IPS-18a (cell line): ENCODE results near the gene DMD.

Experiments
- H3K27ac ChIP-seq: one replicate; pipeline ENCODE4 v1.5.1; 2013; ENCODE audit warnings: low read length
- H3K27me3 ChIP-seq: one replicate; pipeline ENCODE4 v1.6.1; 2013; ENCODE audit warnings: mild to moderate bottlenecking, low read length; ENCODE audit not compliant: control insufficient read depth, insufficient read depth
- H3K36me3 ChIP-seq: one replicate; pipeline ENCODE4 v1.6.1; 2013; ENCODE audit warnings: low read depth, low read length; ENCODE audit not compliant: control insufficient read depth
- H3K4me1 ChIP-seq: one replicate; pipeline ENCODE4 v1.6.1; 2013; ENCODE audit warnings: low read depth, low read length; ENCODE audit not compliant: control insufficient read depth
- H3K4me3 ChIP-seq: one replicate; pipeline ENCODE4 v1.5.1; 2013; ENCODE audit warnings: low read length
- H3K9ac ChIP-seq: one replicate; pipeline ENCODE4 v1.6.1; 2013; ENCODE audit warnings: mild to moderate bottlenecking, low read length, moderate library complexity
- H3K9me3 ChIP-seq: one replicate; pipeline ENCODE4 v1.6.1; 2013; ENCODE audit warnings: low read depth, low read length; ENCODE audit not compliant: control insufficient read depth

Gene DMD

GRCh38 chrX:32483534-32484136 lies 727.7 kb downstream of the DMD start:
- no peak overlapping the region for H3K27ac ChIP-seq
- H3K4me3 ChIP-seq, result no peak overlapping the region
- no peaks in the 10 kb centered on the region for H3K4me1 ChIP-seq
- H3K9me3 ChIP-seq, result no peaks in the 10 kb centered on the region
- H3K27me3 ChIP-seq, result no peaks in the 10 kb centered on the region
- H3K9ac ChIP-seq, result no peak overlapping the region
- no peaks in the 10 kb centered on the region for H3K36me3 ChIP-seq

DNA sequence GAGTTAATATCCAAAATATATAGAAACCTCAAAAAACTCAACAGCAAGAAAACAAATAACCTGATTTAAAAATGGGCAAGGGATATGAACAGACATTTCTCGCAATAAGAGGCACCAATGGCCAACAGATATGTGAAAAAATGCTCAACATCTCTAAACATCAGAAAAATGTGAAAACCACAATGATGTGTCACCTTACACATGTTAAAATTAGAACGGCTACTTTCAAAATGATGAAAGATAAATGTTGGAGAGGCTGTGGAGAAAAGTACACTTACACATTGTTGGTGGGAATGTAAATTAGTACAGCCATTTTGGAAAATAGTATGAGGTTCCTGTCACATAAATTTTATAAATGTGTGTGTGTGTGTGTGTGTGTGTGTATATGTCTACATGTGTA lies 731.3 kb downstream of the DMD start:
- Histone ChIP-seq H3K9ac (no peak overlapping the region), H3K27ac (no peak overlapping the region), H3K4me3 (no peak overlapping the region), H3K4me1 (no peaks in the 10 kb centered on the region), H3K27me3 (no peaks in the 10 kb centered on the region), H3K36me3 (no peaks in the 10 kb centered on the region), H3K9me3 (peaks cover 7% of the 10 kb centered on the region)

DNA sequence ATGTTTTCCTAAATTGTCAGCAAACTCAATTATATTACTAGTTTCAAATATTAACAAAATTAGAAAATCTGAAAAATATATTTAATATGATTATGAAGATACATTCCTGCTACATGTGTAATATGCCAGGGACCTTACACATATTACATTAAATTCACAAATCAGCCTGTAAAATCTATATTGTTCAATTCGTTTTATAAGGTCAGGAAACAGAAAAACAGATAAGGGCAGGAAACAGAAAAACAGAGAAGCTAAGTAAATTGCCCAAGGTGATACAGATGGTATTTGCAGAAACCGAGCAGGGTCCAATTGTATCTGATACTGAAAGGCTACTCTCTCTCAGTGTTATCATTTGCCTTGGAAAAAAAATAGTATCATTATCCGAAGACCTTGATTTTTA lies 739.0 kb downstream of the DMD start:
- Histone ChIP-seq H3K27me3 (no peaks in the 10 kb centered on the region), H3K9ac (no peak overlapping the region), H3K36me3 (no peaks in the 10 kb centered on the region), H3K4me1 (no peaks in the 10 kb centered on the region), H3K27ac (no peak overlapping the region), H3K4me3 (no peak overlapping the region), H3K9me3 (peaks cover 2% of the 10 kb centered on the region)

GRCh38 chrX:32455704-32456103 lies 755.6 kb downstream of the DMD start:
- no peaks in the 10 kb centered on the region for H3K36me3 ChIP-seq
- H3K9ac ChIP-seq, result no peak overlapping the region
- H3K9me3 ChIP-seq, result peaks cover 19% of the 10 kb centered on the region
- no peaks in the 10 kb centered on the region for H3K27me3 ChIP-seq
- no peaks in the 10 kb centered on the region for H3K4me1 ChIP-seq
- H3K4me3 ChIP-seq, result no peak overlapping the region
- no peak overlapping the region for H3K27ac ChIP-seq

DNA sequence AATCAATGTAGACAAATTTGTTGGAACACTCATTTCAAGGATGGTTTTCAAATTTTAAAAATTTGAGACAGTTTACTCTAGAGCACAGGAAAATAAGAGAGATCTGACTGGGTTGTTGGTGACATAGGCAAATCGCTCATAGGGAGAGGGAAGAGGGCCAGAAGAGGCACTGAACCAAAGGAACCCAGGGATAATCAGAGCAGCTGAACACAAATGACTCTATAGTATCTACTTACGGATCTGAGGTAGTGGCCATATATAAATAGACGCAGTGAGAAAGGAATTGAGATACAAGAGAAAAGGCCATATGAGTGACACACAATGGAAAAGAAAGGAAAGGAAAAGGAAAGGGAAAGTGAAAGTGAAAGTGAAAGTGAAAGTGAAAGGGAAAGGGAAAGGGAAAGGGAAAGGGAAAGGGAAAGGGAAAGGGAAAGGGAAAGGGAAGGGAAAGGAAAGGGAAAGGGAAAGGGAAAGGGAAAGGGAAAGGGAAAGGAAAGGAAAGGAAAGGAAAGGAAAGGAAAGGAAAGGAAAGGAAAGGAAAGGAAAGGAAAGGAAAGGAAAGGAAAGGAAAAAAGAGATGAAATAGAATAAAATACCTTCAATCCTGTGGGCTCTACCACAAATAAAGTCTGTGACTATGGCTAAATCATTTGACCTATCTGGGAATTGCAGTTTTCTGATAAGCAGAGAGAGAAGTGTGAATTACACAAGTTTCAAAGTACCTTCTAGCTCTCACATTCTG lies 759.2 kb downstream of the DMD start:
- H3K4me1 ChIP-seq, result no peaks in the 10 kb centered on the region
- no peak overlapping the region for H3K9ac ChIP-seq
- peaks cover 13% of the 10 kb centered on the region for H3K9me3 ChIP-seq
- no peak overlapping the region for H3K4me3 ChIP-seq
- H3K27me3 ChIP-seq, result no peaks in the 10 kb centered on the region
- no peak overlapping the region for H3K27ac ChIP-seq
- no peaks in the 10 kb centered on the region for H3K36me3 ChIP-seq

- no peak overlapping the region for H3K4me3 ChIP-seq
- H3K9ac ChIP-seq, result no peak overlapping the region
- H3K36me3 ChIP-seq, result no peaks in the 10 kb centered on the region
- H3K4me1 ChIP-seq, result no peaks in the 10 kb centered on the region
- H3K27me3 ChIP-seq, result no peaks in the 10 kb centered on the region
- H3K9me3 ChIP-seq, result peaks cover 6% of the 10 kb centered on the region
- H3K27ac ChIP-seq, result no peak overlapping the region
Observed at GRCh38 chrX:32448945-32449344, 762.4 kb downstream of the DMD start.

DNA sequence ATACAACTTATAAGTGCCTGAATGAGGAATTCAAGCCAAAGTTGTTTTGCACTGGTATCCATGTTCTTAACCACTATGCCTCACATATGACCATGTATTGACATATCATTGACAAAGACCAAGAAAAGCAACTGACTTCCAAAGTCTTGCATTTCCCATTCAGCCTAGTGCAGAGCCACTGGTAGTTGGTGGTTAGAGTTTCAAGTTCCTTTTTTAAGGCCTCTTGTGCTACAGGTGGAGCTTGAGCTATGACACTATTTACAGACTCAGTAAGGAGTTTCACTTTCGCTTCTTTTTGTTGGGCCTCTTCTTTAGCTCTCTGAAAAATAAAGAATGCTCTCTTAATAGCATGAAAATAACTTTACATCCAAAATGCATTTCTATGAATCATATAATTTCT lies 763.0 kb downstream of the DMD start:
- H3K36me3 ChIP-seq, result no peaks in the 10 kb centered on the region
- no peak overlapping the region for H3K9ac ChIP-seq
- H3K4me3 ChIP-seq, result no peak overlapping the region
- no peaks in the 10 kb centered on the region for H3K4me1 ChIP-seq
- peaks cover 6% of the 10 kb centered on the region for H3K9me3 ChIP-seq
- H3K27me3 ChIP-seq, result no peaks in the 10 kb centered on the region
- no peak overlapping the region for H3K27ac ChIP-seq

GRCh38 chrX:32447640-32448039 lies 763.7 kb downstream of the DMD start:
- no peak overlapping the region for H3K4me3 ChIP-seq
- no peak overlapping the region for H3K27ac ChIP-seq
- no peak overlapping the region for H3K9ac ChIP-seq
- no peaks in the 10 kb centered on the region for H3K4me1 ChIP-seq
- no peaks in the 10 kb centered on the region for H3K27me3 ChIP-seq
- H3K36me3 ChIP-seq, result no peaks in the 10 kb centered on the region
- peaks cover 6% of the 10 kb centered on the region for H3K9me3 ChIP-seq

DNA sequence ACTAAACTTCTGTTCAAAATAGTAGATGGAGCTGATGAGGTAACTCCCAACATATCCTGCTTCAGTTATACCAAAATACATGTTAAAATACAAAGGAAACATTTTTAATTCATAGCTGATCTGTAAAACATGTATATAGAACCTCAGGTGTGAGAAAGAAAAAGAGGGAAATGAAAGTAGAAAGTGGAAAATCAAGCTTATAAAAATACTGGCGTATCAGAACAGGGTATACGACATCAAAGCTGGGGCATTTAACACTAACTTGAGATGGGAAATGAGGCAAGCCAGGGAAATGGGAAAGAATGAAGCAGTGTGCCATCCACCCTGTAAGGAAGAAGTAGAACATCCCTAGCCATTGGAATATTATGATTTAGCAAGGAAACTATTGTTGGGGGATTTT lies 767.5 kb downstream of the DMD start:
- peaks cover 13% of the 10 kb centered on the region for H3K9me3 ChIP-seq
- no peak overlapping the region for H3K27ac ChIP-seq
- no peaks in the 10 kb centered on the region for H3K36me3 ChIP-seq
- H3K4me3 ChIP-seq, result no peak overlapping the region
- H3K9ac ChIP-seq, result no peak overlapping the region
- no peaks in the 10 kb centered on the region for H3K4me1 ChIP-seq
- H3K27me3 ChIP-seq, result no peaks in the 10 kb centered on the region

DNA sequence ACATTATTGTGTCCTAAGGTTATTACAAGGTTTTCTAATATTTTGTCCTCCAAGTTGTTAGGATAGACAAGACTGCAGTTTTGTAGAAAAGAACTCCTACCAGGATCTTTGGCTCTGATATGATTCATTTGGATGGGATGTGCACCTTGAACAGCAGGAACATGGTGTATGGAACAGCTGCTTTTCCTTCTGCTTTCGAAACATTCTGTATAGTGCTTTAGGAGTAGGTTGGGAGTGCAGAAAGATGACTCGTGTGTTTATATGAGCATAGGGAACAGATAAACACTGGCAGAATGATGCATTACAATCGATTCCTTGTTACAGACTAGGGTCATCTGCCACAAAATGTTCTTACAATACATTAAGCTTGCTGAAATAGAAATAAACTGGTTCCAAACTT lies 790.1 kb downstream of the DMD start:
- peaks cover 3% of the 10 kb centered on the region for H3K9me3 ChIP-seq
- H3K27me3 ChIP-seq, result no peaks in the 10 kb centered on the region
- H3K27ac ChIP-seq, result no peak overlapping the region
- H3K4me3 ChIP-seq, result no peak overlapping the region
- H3K36me3 ChIP-seq, result no peaks in the 10 kb centered on the region
- no peak overlapping the region for H3K9ac ChIP-seq
- H3K4me1 ChIP-seq, result no peaks in the 10 kb centered on the region

DNA sequence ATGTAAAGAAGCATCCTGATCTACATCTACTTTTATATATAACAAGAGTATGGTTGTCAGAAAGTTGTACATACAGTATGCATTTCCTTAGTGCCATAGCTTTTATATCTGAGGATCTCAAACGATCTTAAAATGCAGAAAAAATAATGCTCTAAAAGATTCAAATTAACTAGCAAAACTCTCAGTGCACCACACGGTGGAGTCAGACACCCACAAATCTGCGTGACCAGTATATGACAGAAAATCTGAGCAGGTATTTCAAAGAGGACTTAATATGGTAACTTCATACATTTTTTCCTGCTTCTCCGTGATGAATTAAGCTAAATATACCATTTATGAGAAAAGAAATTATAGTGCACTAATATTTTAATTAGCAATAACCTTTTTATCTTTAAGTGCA lies 803.0 kb downstream of the DMD start:
- Histone ChIP-seq H3K36me3 (no peaks in the 10 kb centered on the region), H3K27me3 (no peaks in the 10 kb centered on the region), H3K27ac (no peak overlapping the region), H3K9me3 (peaks cover 6% of the 10 kb centered on the region), H3K4me1 (no peaks in the 10 kb centered on the region), H3K9ac (no peak overlapping the region), H3K4me3 (no peak overlapping the region)

DNA sequence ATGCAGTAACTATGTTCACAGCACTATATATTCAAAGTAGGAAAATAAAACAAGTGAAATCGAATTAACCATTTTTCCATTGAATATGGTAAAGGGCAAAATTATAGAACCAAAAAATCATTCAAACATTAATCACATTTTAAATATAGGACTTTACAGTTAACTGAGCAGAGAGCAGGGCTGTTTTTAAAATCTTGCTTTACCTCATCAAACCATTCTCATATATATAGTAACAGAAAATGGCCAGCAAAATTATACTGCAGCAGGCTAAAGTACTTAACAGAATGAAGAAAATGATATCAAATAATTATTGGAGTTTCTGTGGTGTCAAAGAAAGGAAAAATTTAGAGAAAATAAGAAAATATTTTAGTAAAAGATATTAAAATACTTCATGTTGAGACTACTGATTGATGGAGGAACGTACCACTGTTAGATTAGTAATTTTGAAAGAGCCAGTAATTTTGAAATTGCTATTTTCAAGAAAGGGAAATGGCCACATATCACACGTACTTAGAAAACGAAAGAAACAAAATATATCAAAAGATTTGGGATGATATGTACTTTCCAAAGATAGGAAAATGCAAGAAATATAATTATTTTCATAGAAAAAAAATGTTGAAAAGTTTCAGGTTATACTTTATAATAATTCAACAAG lies 813.7 kb downstream of the DMD start:
- H3K36me3 ChIP-seq, result no peaks in the 10 kb centered on the region
- H3K4me3 ChIP-seq, result no peak overlapping the region
- no peak overlapping the region for H3K9ac ChIP-seq
- H3K27ac ChIP-seq, result no peak overlapping the region
- peaks cover 11% of the 10 kb centered on the region for H3K9me3 ChIP-seq
- no peaks in the 10 kb centered on the region for H3K4me1 ChIP-seq
- no peaks in the 10 kb centered on the region for H3K27me3 ChIP-seq
